HepG2 (cell line): Measurements from ENCODE around the gene GPX2. TPM values are rescaled to one million over a fixed set of nuclear protein-coding genes. Genes with fewer than 3 reads are reported as not detected.

Experiments
- GFI1 ChIP-seq: sonication (generic); formaldehyde crosslinking; IDR thresholded peaks from 2 replicates; pipeline ENCODE4 v1.5.0; 2020; ENCODE audit warnings: missing genetic modification reagents, mild to moderate bottlenecking, borderline replicate concordance
- HNRNPLL ChIP-seq: fragments of 200-400 bp; formaldehyde crosslinking; IDR thresholded peaks from 2 replicates; pipeline ENCODE4 v1.6.1; 2017; ENCODE audit warnings: mild to moderate bottlenecking, low read depth, low read length; ENCODE audit not compliant: poor library complexity, severe bottlenecking
- KLF16 ChIP-seq, 2 experiments: sonication (generic) in 1 of 2; formaldehyde crosslinking in 1 of 2; IDR thresholded peaks; 2 replicates each; pipeline versions ENCODE4 v1.6.1 to v1.8.0; 2016 to 2023; ENCODE audit warnings: missing genetic modification reagents in 2 of 2, missing compliant biosample characterization in 1 of 2
- NCOR1 ChIP-seq: fragments of 200-600 bp; sonication (generic); IDR thresholded peaks from 2 replicates; pipeline ENCODE4 v1.7.0; 2017; ENCODE audit warnings: antibody characterized with exemption, low read length, borderline replicate concordance
- REPIN1 ChIP-seq: sonication (generic); formaldehyde crosslinking; IDR thresholded peaks from 2 replicates; pipeline ENCODE4 v1.8.0; 2022; ENCODE audit warnings: missing genetic modification reagents, low read depth, mild to moderate bottlenecking, borderline replicate concordance
- SP5 ChIP-seq: IDR thresholded peaks from 2 replicates; pipeline ENCODE4 v1.6.1; 2016; ENCODE audit warnings: low read depth, borderline replicate concordance
- ZNF468 ChIP-seq: sonication (generic); formaldehyde crosslinking; IDR thresholded peaks from 2 replicates; pipeline ENCODE4 v1.8.0; 2022; ENCODE audit warnings: mild to moderate bottlenecking, moderate library complexity, missing genetic modification reagents
- ZNF775 ChIP-seq: sonication (generic); formaldehyde crosslinking; IDR thresholded peaks from 2 replicates; pipeline ENCODE4 v1.4.0; 2020; ENCODE audit warnings: missing genetic modification reagents, mild to moderate bottlenecking, moderate library complexity, borderline replicate concordance
- polyA plus RNA-seq, 8 experiments: library from polyadenylated mRNA; depleted of rRNA in 3 of 8; stranded (reverse) in 7 of 8; unstranded in 1 of 8; fragments of >200 nt; fragmentation: Illumina TruSeq in 4 of 8; extraction: Trizol in 4 of 8; gene quantifications; 2 replicates each; pipeline versions ENCODE4 v1.2.1 to v1.2.3, GENCODE V29; 2011 to 2016; ENCODE audit warnings: low read depth in 4 of 8, missing spikeins in 1 of 8, mixed read lengths in 1 of 8; ENCODE audit not compliant: insufficient read depth in 1 of 8
- total RNA-seq, 5 experiments: library from RNA; depleted of rRNA; stranded (reverse); fragments of >200 nt; fragmentation: Illumina TruSeq; extraction: Trizol; gene quantifications; 2 replicates each; pipeline ENCODE4 v1.2.3, GENCODE V29; 2016; ENCODE audit warnings: low read depth in 1 of 5
- TF ChIP-seq, protein P1 (sequence below): sonication (generic); formaldehyde crosslinking; IDR thresholded peaks from 2 replicates; pipeline ENCODE4 v1.4.0; 2020; ENCODE audit warnings: missing genetic modification reagents
- TF ChIP-seq, protein P2 (sequence below): sonication (generic); formaldehyde crosslinking; IDR thresholded peaks from 2 replicates; pipeline ENCODE4 v1.4.0; 2020; ENCODE audit warnings: mild to moderate bottlenecking, missing genetic modification reagents
- TF ChIP-seq, protein P3 (sequence below): sonication (generic); formaldehyde crosslinking; IDR thresholded peaks from 2 replicates; pipeline ENCODE4 v1.4.0; 2020; ENCODE audit warnings: missing genetic modification reagents
- TF ChIP-seq, protein P4 (sequence below): sonication (generic); formaldehyde crosslinking; IDR thresholded peaks from 2 replicates; pipeline ENCODE4 v1.9.0; 2022; ENCODE audit warnings: low read depth, missing genetic modification reagents
- TF ChIP-seq, protein P5 (sequence below): sonication (generic); formaldehyde crosslinking; IDR thresholded peaks from 2 replicates; pipeline ENCODE4 v1.5.0; 2020; ENCODE audit warnings: mild to moderate bottlenecking, missing genetic modification reagents, borderline replicate concordance

Gene GPX2
- total and polyA plus RNA-seq, 2 of the 13 experiments (the other 11 are each of a cell fraction or from before 2014, with no cell fraction given): 526 to 674 TPM

DNA sequence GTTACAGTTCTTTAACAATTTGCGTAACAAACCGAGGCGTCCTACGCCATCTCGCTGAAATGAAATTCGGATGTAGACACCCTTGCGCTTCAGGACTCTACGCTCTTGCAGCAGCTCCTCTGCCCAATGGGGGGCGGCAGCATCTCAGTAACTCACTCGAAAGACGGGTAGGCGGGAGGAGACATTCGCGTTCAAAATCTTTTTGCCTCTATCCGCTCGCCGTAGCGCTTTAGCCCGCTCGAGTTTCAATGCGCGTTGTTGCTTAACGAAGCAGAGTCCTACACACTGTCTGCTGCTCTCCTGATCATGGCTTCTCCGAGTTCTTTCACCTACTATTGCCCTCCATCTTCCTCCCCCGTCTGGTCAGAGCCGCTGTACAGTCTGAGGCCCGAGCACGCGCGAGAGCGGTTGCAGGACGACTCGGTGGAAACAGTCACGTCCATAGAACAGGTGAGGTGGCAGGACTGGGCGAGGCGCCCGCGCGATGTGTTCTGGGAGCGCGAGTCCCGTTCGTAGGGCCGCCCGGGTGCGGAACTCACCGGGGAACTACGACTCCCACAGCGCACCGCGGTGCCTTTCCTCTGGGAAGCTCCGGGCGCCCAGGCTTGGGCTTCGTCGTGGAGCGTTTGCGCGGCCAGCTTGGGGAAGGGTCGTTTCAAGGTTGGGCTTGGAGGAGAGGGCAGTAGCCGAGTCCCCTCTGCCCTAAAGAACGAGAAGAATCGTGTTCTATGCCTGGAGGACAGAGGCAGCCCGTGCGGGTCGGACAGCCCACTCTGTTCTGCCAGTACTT lies 44.3 kb upstream of the GPX2 start, which contains the start of gene FNTB (continued):
- TF ChIP-seq, protein P1, sequence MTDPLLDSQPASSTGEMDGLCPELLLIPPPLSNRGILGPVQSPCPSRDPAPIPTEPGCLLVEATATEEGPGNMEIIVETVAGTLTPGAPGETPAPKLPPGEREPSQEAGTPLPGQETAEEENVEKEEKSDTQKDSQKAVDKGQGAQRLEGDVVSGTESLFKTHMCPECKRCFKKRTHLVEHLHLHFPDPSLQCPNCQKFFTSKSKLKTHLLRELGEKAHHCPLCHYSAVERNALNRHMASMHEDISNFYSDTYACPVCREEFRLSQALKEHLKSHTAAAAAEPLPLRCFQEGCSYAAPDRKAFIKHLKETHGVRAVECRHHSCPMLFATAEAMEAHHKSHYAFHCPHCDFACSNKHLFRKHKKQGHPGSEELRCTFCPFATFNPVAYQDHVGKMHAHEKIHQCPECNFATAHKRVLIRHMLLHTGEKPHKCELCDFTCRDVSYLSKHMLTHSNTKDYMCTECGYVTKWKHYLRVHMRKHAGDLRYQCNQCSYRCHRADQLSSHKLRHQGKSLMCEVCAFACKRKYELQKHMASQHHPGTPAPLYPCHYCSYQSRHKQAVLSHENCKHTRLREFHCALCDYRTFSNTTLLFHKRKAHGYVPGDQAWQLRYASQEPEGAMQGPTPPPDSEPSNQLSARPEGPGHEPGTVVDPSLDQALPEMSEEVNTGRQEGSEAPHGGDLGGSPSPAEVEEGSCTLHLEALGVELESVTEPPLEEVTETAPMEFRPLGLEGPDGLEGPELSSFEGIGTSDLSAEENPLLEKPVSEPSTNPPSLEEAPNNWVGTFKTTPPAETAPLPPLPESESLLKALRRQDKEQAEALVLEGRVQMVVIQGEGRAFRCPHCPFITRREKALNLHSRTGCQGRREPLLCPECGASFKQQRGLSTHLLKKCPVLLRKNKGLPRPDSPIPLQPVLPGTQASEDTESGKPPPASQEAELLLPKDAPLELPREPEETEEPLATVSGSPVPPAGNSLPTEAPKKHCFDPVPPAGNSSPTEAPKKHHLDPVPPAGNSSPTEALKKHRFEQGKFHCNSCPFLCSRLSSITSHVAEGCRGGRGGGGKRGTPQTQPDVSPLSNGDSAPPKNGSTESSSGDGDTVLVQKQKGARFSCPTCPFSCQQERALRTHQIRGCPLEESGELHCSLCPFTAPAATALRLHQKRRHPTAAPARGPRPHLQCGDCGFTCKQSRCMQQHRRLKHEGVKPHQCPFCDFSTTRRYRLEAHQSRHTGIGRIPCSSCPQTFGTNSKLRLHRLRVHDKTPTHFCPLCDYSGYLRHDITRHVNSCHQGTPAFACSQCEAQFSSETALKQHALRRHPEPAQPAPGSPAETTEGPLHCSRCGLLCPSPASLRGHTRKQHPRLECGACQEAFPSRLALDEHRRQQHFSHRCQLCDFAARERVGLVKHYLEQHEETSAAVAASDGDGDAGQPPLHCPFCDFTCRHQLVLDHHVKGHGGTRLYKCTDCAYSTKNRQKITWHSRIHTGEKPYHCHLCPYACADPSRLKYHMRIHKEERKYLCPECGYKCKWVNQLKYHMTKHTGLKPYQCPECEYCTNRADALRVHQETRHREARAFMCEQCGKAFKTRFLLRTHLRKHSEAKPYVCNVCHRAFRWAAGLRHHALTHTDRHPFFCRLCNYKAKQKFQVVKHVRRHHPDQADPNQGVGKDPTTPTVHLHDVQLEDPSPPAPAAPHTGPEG (CRISPR knock-in tag): no peak
- TF ChIP-seq NCOR1: peak; percentile 43; the same call in 1 of the 2 replicates
- peak; percentile 82; the same call in 1 of the 2 replicates for TF ChIP-seq GFI1 (CRISPR knock-in tag)
- TF ChIP-seq REPIN1 (CRISPR knock-in tag): peak; percentile 93; the same call in 1 of the 2 replicates
- peak in 1 of 2 experiments; percentile 66; a peak in 1 of 4 replicates for TF ChIP-seq KLF16 (CRISPR knock-in tag; IDR thresholded peaks at IDR 0.05)
- TF ChIP-seq, protein P2, sequence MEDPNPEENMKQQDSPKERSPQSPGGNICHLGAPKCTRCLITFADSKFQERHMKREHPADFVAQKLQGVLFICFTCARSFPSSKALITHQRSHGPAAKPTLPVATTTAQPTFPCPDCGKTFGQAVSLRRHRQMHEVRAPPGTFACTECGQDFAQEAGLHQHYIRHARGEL (CRISPR knock-in tag): 0 out of 2 replicates have a peak, but pooled peaks have one; percentile 32
- no peak for TF ChIP-seq ZNF468
- TF ChIP-seq, protein P3, sequence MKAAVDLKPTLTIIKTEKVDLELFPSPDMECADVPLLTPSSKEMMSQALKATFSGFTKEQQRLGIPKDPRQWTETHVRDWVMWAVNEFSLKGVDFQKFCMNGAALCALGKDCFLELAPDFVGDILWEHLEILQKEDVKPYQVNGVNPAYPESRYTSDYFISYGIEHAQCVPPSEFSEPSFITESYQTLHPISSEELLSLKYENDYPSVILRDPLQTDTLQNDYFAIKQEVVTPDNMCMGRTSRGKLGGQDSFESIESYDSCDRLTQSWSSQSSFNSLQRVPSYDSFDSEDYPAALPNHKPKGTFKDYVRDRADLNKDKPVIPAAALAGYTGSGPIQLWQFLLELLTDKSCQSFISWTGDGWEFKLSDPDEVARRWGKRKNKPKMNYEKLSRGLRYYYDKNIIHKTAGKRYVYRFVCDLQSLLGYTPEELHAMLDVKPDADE (CRISPR knock-in tag): no peak
- TF ChIP-seq, protein P4, sequence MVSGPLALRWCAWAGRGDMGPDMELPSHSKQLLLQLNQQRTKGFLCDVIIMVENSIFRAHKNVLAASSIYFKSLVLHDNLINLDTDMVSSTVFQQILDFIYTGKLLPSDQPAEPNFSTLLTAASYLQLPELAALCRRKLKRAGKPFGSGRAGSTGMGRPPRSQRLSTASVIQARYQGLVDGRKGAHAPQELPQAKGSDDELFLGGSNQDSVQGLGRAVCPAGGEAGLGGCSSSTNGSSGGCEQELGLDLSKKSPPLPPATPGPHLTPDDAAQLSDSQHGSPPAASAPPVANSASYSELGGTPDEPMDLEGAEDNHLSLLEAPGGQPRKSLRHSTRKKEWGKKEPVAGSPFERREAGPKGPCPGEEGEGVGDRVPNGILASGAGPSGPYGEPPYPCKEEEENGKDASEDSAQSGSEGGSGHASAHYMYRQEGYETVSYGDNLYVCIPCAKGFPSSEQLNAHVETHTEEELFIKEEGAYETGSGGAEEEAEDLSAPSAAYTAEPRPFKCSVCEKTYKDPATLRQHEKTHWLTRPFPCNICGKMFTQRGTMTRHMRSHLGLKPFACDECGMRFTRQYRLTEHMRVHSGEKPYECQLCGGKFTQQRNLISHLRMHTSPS: no peak
- TF ChIP-seq HNRNPLL: peak; percentile 87
- TF ChIP-seq ZNF775: no peak
- peak; percentile 35; the same call in 1 of the 2 replicates for TF ChIP-seq SP5 (CRISPR knock-in tag)
- TF ChIP-seq, protein P5, sequence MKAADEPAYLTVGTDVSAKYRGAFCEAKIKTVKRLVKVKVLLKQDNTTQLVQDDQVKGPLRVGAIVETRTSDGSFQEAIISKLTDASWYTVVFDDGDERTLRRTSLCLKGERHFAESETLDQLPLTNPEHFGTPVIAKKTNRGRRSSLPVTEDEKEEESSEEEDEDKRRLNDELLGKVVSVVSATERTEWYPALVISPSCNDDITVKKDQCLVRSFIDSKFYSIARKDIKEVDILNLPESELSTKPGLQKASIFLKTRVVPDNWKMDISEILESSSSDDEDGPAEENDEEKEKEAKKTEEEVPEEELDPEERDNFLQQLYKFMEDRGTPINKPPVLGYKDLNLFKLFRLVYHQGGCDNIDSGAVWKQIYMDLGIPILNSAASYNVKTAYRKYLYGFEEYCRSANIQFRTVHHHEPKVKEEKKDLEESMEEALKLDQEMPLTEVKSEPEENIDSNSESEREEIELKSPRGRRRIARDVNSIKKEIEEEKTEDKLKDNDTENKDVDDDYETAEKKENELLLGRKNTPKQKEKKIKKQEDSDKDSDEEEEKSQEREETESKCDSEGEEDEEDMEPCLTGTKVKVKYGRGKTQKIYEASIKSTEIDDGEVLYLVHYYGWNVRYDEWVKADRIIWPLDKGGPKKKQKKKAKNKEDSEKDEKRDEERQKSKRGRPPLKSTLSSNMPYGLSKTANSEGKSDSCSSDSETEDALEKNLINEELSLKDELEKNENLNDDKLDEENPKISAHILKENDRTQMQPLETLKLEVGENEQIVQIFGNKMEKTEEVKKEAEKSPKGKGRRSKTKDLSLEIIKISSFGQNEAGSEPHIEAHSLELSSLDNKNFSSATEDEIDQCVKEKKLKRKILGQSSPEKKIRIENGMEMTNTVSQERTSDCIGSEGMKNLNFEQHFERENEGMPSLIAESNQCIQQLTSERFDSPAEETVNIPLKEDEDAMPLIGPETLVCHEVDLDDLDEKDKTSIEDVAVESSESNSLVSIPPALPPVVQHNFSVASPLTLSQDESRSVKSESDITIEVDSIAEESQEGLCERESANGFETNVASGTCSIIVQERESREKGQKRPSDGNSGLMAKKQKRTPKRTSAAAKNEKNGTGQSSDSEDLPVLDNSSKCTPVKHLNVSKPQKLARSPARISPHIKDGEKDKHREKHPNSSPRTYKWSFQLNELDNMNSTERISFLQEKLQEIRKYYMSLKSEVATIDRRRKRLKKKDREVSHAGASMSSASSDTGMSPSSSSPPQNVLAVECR (CRISPR knock-in tag): peak; percentile 97
